ENCODE results near the gene SGPL1.

Gene SGPL1

DNA sequence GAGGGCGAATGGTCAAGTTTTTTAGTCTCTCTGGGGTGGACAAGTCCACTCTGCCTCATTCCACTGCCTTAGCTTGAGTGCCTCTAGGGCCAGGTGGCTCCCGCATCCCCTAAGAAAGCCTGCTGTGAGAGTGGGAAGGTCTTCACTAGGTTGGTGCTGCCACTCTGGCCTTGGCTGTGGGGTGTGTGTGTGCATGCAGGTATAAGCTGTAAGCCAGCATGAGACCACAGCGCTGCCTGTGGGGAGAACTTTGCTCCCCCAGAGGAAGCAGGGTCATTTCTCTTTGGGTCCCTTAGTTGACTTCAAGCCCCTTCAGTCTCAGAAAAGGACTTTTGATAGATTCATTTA lies 98.1 kb downstream of the SGPL1 start:
- H3K27ac ChIP-seq (replicated peaks; ENCODE audit: low read length), result no peak overlapping the region
- H4K91ac ChIP-seq (ENCODE audit: low read depth, low read length, poor library complexity), result no peak overlapping the region
- no peak overlapping the region for H2BK120ac ChIP-seq (ENCODE audit: low read depth, low read length)
- H3K9ac ChIP-seq (ENCODE audit: low read depth, low read length, poor library complexity), result no peak overlapping the region
- no peak overlapping the region for H3K4me3 ChIP-seq (ENCODE audit: low read length in 2 of 2)
- H3K4ac ChIP-seq (ENCODE audit: low read length), result no peak overlapping the region
- H3K4me2 ChIP-seq (ENCODE audit: insufficient read depth, low read length, poor library complexity, severe bottlenecking), result no peak overlapping the region
- peaks cover 0 to 3% of the 10 kb centered on the region in 2 donors for H3K4me1 ChIP-seq (ENCODE audit: control insufficient read depth in 2 of 2, insufficient read depth in 1 of 2, low read depth in 1 of 2, low read length in 2 of 2)
- WGBS, 2 donors (ENCODE audit: extremely low coverage in 2 of 2, insufficient read length in 2 of 2, insufficient replicate concordance in 1 of 2), result no CpG with 5 or more reads among the region's 3 CpGs
- H3K23ac ChIP-seq (ENCODE audit: low read depth, low read length, poor library complexity), result no peak overlapping the region
- no peak overlapping the region for H2AK5ac ChIP-seq (ENCODE audit: low read depth, low read length)
- no peaks in the 10 kb centered on the region for H3K36me3 ChIP-seq (replicated peaks in 1 of 2; ENCODE audit: control insufficient read depth in 2 of 2, insufficient read depth in 2 of 2, low read length in 2 of 2)
- no peaks in the 10 kb centered on the region for H3K79me1 ChIP-seq (ENCODE audit: low read depth, low read length)
- no peak for DNase-seq (ENCODE audit: low spot score)
- no peak overlapping the region for H2BK5ac ChIP-seq (ENCODE audit: low read length)
- no peaks in the 10 kb centered on the region for H3K9me3 ChIP-seq (replicated peaks in 1 of 2; ENCODE audit: control insufficient read depth in 2 of 2, insufficient read depth in 1 of 2, low read depth in 1 of 2, low read length in 2 of 2)
- no peak overlapping the region for H4K8ac ChIP-seq (ENCODE audit: low read depth, low read length)
- no peak overlapping the region for H3K14ac ChIP-seq (ENCODE audit: low read length)
- H2AFZ ChIP-seq (ENCODE audit: low read length), result no peak overlapping the region
- H2BK12ac ChIP-seq (ENCODE audit: low read length), result no peak overlapping the region
- peaks cover 0 to 31% (median 0%) of the 10 kb centered on the region in 3 experiments for H3K27me3 ChIP-seq (ENCODE audit: control insufficient read depth in 3 of 3, insufficient read depth in 3 of 3, low read depth in 1 of 3, low read length in 3 of 3)
- no peak overlapping the region for H3K18ac ChIP-seq (ENCODE audit: low read length)
- H2BK15ac ChIP-seq (ENCODE audit: low read length), result no peak overlapping the region

DNA sequence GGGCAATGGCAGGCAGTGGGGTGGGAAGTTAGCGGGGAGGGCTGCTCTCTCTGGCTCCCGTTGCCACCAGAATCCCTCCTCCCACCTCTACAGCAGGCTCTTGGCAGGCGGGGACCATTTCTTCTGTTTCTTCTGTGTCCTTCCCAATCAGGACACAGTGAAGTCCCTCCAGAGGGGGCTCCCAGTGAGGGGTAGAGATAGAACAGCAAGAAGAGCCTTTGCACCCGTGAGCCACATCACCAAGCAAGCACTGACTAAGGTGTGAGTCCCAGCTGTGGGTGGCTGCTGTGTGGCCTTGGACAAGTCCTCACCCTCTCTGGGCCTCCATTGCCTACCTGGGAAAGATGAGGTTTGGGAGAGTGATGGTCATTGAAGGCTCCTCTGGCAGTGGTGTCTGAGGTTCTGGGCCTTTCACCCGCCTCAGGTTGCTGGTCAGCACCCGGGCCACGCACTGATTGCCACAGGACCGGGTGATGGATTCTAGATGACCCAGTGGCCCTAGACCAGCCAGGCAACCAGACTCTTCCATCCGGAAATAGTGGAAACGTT lies 98.6 kb downstream of the SGPL1 start:
- Histone ChIP-seq H3K9me3 (replicated peaks in 1 of 2; ENCODE audit: control insufficient read depth in 2 of 2, insufficient read depth in 1 of 2, low read depth in 1 of 2, low read length in 2 of 2) (no peaks in the 10 kb centered on the region), H2BK5ac (ENCODE audit: low read length) (no peak overlapping the region), H3K18ac (ENCODE audit: low read length) (no peak overlapping the region), H4K8ac (ENCODE audit: low read depth, low read length) (no peak overlapping the region), H3K27ac (replicated peaks; ENCODE audit: low read length) (no peak overlapping the region), H3K23ac (ENCODE audit: low read depth, low read length, poor library complexity) (no peak overlapping the region), H3K36me3 (replicated peaks in 1 of 2; ENCODE audit: control insufficient read depth in 2 of 2, insufficient read depth in 2 of 2, low read length in 2 of 2) (no peaks in the 10 kb centered on the region), H3K4me1 (ENCODE audit: control insufficient read depth in 2 of 2, insufficient read depth in 1 of 2, low read depth in 1 of 2, low read length in 2 of 2) (peaks cover 0 to 3% of the 10 kb centered on the region in 2 donors), H3K27me3 (ENCODE audit: control insufficient read depth in 3 of 3, insufficient read depth in 3 of 3, low read depth in 1 of 3, low read length in 3 of 3) (peaks cover 0 to 33% (median 0%) of the 10 kb centered on the region in 3 experiments), H2BK12ac (ENCODE audit: low read length) (no peak overlapping the region), H2BK120ac (ENCODE audit: low read depth, low read length) (no peak overlapping the region), H3K4me2 (ENCODE audit: insufficient read depth, low read length, poor library complexity, severe bottlenecking) (no peak overlapping the region), H2BK15ac (ENCODE audit: low read length) (no peak overlapping the region), H2AFZ (ENCODE audit: low read length) (no peak overlapping the region), H3K79me1 (ENCODE audit: low read depth, low read length) (no peaks in the 10 kb centered on the region), H2AK5ac (ENCODE audit: low read depth, low read length) (no peak overlapping the region), H3K9ac (ENCODE audit: low read depth, low read length, poor library complexity) (no peak overlapping the region), H4K91ac (ENCODE audit: low read depth, low read length, poor library complexity) (no peak overlapping the region), H3K4ac (ENCODE audit: low read length) (no peak overlapping the region), H3K4me3 (ENCODE audit: low read length in 2 of 2) (no peak overlapping the region), H3K14ac (ENCODE audit: low read length) (no peak overlapping the region)
- no peak for DNase-seq (ENCODE audit: low spot score)
- WGBS, 2 donors (ENCODE audit: extremely low coverage in 2 of 2, insufficient read length in 2 of 2, insufficient replicate concordance in 1 of 2), result no CpG with 5 or more reads among the region's 10 CpGs

DNA sequence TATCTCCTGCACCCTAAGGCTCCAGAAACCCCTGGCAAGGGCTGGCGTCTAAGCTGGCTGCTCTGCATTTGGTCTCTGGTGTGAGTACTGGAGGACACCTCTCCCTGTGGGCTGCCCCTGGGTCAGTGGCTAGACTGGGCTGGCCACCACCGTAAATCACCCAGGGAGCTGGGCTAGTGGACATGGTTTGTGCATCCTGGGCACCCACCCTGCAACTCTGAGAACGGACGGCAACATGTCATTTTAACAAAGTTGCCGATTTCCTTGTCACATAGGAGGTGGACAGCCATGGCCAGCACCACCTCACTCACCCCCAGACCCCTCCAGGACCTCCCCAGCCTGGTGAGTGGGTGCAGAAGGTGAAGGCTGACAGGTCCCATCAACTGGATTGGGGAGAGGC lies 99.5 kb downstream of the SGPL1 start:
- H3K27me3 ChIP-seq (ENCODE audit: control insufficient read depth in 3 of 3, insufficient read depth in 3 of 3, low read depth in 1 of 3, low read length in 3 of 3), result peaks cover 0 to 33% (median 0%) of the 10 kb centered on the region in 3 experiments
- no peak overlapping the region for H3K14ac ChIP-seq (ENCODE audit: low read length)
- H3K79me1 ChIP-seq (ENCODE audit: low read depth, low read length), result no peaks in the 10 kb centered on the region
- peaks cover 0 to 3% of the 10 kb centered on the region in 2 donors for H3K4me1 ChIP-seq (ENCODE audit: control insufficient read depth in 2 of 2, insufficient read depth in 1 of 2, low read depth in 1 of 2, low read length in 2 of 2)
- no peak overlapping the region for H4K8ac ChIP-seq (ENCODE audit: low read depth, low read length)
- H3K36me3 ChIP-seq (replicated peaks in 1 of 2; ENCODE audit: control insufficient read depth in 2 of 2, insufficient read depth in 2 of 2, low read length in 2 of 2), result no peaks in the 10 kb centered on the region
- H3K9me3 ChIP-seq (replicated peaks in 1 of 2; ENCODE audit: control insufficient read depth in 2 of 2, insufficient read depth in 1 of 2, low read depth in 1 of 2, low read length in 2 of 2), result no peaks in the 10 kb centered on the region
- WGBS, 2 donors (ENCODE audit: extremely low coverage in 2 of 2, insufficient read length in 2 of 2, insufficient replicate concordance in 1 of 2), result no CpG with 5 or more reads among the region's 5 CpGs
- H3K4me3 ChIP-seq (ENCODE audit: low read length in 2 of 2), result no peak overlapping the region
- no peak overlapping the region for H3K4me2 ChIP-seq (ENCODE audit: insufficient read depth, low read length, poor library complexity, severe bottlenecking)
- H3K9ac ChIP-seq (ENCODE audit: low read depth, low read length, poor library complexity), result no peak overlapping the region
- H2BK15ac ChIP-seq (ENCODE audit: low read length), result peak overlapping the region; percentile 68
- H2BK120ac ChIP-seq (ENCODE audit: low read depth, low read length), result no peak overlapping the region
- DNase-seq (ENCODE audit: low spot score), result no peak
- H3K27ac ChIP-seq (replicated peaks; ENCODE audit: low read length), result no peak overlapping the region
- H2BK12ac ChIP-seq (ENCODE audit: low read length), result no peak overlapping the region
- no peak overlapping the region for H2BK5ac ChIP-seq (ENCODE audit: low read length)
- no peak overlapping the region for H3K4ac ChIP-seq (ENCODE audit: low read length)
- peak overlapping the region; percentile 67 for H2AK5ac ChIP-seq (ENCODE audit: low read depth, low read length)
- H3K18ac ChIP-seq (ENCODE audit: low read length), result peak overlapping the region; percentile 7
- H4K91ac ChIP-seq (ENCODE audit: low read depth, low read length, poor library complexity), result no peak overlapping the region
- H2AFZ ChIP-seq (ENCODE audit: low read length), result no peak overlapping the region
- peak overlapping the region; percentile 40 for H3K23ac ChIP-seq (ENCODE audit: low read depth, low read length, poor library complexity)

DNA sequence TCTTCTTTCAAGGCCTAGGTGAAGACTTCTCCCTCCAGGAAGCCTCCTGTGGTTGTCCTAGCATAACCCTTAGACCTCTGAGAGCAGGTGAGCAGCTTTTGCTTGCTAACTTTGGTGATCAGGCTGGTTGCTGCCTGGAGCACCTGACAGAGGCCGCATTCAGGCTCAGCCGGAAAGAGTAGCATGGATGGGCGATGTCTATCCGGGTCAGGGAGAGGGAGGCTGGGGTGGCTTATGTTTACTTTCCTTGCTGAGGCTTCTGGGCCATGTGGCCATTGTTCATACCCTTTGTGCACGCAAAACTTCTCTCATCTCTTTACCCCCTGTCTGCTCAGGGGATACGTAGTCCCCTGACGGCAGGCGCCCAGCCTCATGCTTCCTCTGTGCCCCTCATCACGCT lies 100.1 kb downstream of the SGPL1 start:
- peak overlapping the region; percentile 86 for H3K23ac ChIP-seq (ENCODE audit: low read depth, low read length, poor library complexity)
- H3K9me3 ChIP-seq (replicated peaks in 1 of 2; ENCODE audit: control insufficient read depth in 2 of 2, insufficient read depth in 1 of 2, low read depth in 1 of 2, low read length in 2 of 2), result no peaks in the 10 kb centered on the region
- H3K4me3 ChIP-seq (ENCODE audit: low read length in 2 of 2), result no peak overlapping the region
- H2AFZ ChIP-seq (ENCODE audit: low read length), result no peak overlapping the region
- no peak overlapping the region for H2BK15ac ChIP-seq (ENCODE audit: low read length)
- H3K4ac ChIP-seq (ENCODE audit: low read length), result peak overlapping the region; percentile 45
- peak overlapping the region; percentile 49 for H2BK12ac ChIP-seq (ENCODE audit: low read length)
- H3K4me2 ChIP-seq (ENCODE audit: insufficient read depth, low read length, poor library complexity, severe bottlenecking), result no peak overlapping the region
- peak overlapping the region; percentile 67 for H2AK5ac ChIP-seq (ENCODE audit: low read depth, low read length)
- peak overlapping the region; percentile 68 for H2BK5ac ChIP-seq (ENCODE audit: low read length)
- peak overlapping the region; percentile 76 for H3K14ac ChIP-seq (ENCODE audit: low read length)
- WGBS, 2 donors (ENCODE audit: extremely low coverage in 2 of 2, insufficient read length in 2 of 2, insufficient replicate concordance in 1 of 2), result no CpG with 5 or more reads among the region's 9 CpGs
- H3K36me3 ChIP-seq (replicated peaks in 1 of 2; ENCODE audit: control insufficient read depth in 2 of 2, insufficient read depth in 2 of 2, low read length in 2 of 2), result no peaks in the 10 kb centered on the region
- H3K9ac ChIP-seq (ENCODE audit: low read depth, low read length, poor library complexity), result no peak overlapping the region
- peaks cover 0 to 33% (median 0%) of the 10 kb centered on the region in 3 experiments for H3K27me3 ChIP-seq (ENCODE audit: control insufficient read depth in 3 of 3, insufficient read depth in 3 of 3, low read depth in 1 of 3, low read length in 3 of 3)
- peak overlapping the region; percentile 77 for H3K18ac ChIP-seq (ENCODE audit: low read length)
- H4K91ac ChIP-seq (ENCODE audit: low read depth, low read length, poor library complexity), result no peak overlapping the region
- no peak overlapping the region for H3K27ac ChIP-seq (replicated peaks; ENCODE audit: low read length)
- H3K4me1 ChIP-seq (ENCODE audit: control insufficient read depth in 2 of 2, insufficient read depth in 1 of 2, low read depth in 1 of 2, low read length in 2 of 2), result peaks cover 0 to 3% of the 10 kb centered on the region in 2 donors
- H2BK120ac ChIP-seq (ENCODE audit: low read depth, low read length), result no peak overlapping the region
- H4K8ac ChIP-seq (ENCODE audit: low read depth, low read length), result no peak overlapping the region
- H3K79me1 ChIP-seq (ENCODE audit: low read depth, low read length), result no peaks in the 10 kb centered on the region
- DNase-seq (ENCODE audit: low spot score), result no peak
